Body of pancreas (tissue), 4 donors: Measurements from ENCODE around the gene MARCHF4.

Source experiments
- CTCF ChIP-seq, 7 experiments: fragments of 450-650 bp in 4 of 7; fragments of 200-600 bp in 3 of 7; sonication (generic) in 3 of 7; IDR thresholded peaks; one replicate each; pipeline ENCODE4 v1.5.1; 2016 to 2019; ENCODE audit warnings: antibody characterized with exemption in 7 of 7
- POLR2A ChIP-seq, 3 donors: fragments of 450-650 bp; IDR thresholded peaks; one replicate each; pipeline ENCODE4 v1.6.1; 2016; ENCODE audit warnings: antibody characterized with exemption in 3 of 3, mild to moderate bottlenecking in 2 of 3

DNA sequence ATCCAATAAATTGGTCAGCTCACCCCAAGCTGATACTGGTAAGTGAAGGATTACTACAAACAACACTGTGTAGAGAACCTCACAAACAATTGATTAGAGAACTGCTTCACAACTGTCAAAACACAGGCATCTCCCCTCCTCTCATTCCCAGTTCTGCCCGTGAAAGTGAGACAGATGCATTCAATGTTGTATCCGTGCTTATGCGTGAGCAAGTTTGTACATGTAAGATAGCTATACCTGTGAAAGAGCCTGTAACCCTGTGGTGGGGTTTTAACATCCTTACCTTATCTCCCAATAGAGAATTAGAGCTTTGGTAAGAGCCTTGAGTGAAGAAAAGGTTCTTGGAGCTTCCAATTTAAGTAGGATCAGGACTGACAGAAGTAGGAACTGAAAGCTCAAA is 9.1 kb downstream of the MARCHF4 start:
- TF ChIP-seq CTCF (IDR thresholded peaks at IDR 0.05) (no peak), POLR2A (IDR thresholded peaks at IDR 0.05) (no peak)
